ENCODE measurements around the gene ING5.
A peak's percentile ranks its signal among the peaks of the same experiment; 100 is the strongest.

ING5 gene

GRCh38 chr2:241701399-241702154, at the start of gene ING5:
ING5 (plus strand) TSS chr2:241702039; CDS start chr2:241702066, 27 bp downstream.
- H3K36me3 ChIP-seq, result peaks cover 12 to 23% (median 12%) of the 10 kb centered on the region in 3 donors
- H3K9me3 ChIP-seq, result no peaks in the 10 kb centered on the region
- peak; percentile 97 to 98 for DNase-seq
- peak within 1 kb of the TSS; percentile 83 to 87 for H3K4me3 ChIP-seq
- peaks cover 0 to 26% (median 20%) of the 10 kb centered on the region in 4 donors for H3K4me1 ChIP-seq
- TF ChIP-seq, protein P1, sequence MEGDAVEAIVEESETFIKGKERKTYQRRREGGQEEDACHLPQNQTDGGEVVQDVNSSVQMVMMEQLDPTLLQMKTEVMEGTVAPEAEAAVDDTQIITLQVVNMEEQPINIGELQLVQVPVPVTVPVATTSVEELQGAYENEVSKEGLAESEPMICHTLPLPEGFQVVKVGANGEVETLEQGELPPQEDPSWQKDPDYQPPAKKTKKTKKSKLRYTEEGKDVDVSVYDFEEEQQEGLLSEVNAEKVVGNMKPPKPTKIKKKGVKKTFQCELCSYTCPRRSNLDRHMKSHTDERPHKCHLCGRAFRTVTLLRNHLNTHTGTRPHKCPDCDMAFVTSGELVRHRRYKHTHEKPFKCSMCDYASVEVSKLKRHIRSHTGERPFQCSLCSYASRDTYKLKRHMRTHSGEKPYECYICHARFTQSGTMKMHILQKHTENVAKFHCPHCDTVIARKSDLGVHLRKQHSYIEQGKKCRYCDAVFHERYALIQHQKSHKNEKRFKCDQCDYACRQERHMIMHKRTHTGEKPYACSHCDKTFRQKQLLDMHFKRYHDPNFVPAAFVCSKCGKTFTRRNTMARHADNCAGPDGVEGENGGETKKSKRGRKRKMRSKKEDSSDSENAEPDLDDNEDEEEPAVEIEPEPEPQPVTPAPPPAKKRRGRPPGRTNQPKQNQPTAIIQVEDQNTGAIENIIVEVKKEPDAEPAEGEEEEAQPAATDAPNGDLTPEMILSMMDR (IDR thresholded peaks at IDR 0.05), result no peak
- H3K27ac ChIP-seq, result peak within 1 kb of the TSS; percentile 93 to 98
- H3K27me3 ChIP-seq, result no peaks in the 10 kb centered on the region
- intact Hi-C loops (cut with DNase I; ENCODE audit: low total_unique reads), result loop anchor here (1.0 kb wide), 1 partner anchor 64 kb away; the partner anchor contains the start of genes ATG4B and THAP4

DNA sequence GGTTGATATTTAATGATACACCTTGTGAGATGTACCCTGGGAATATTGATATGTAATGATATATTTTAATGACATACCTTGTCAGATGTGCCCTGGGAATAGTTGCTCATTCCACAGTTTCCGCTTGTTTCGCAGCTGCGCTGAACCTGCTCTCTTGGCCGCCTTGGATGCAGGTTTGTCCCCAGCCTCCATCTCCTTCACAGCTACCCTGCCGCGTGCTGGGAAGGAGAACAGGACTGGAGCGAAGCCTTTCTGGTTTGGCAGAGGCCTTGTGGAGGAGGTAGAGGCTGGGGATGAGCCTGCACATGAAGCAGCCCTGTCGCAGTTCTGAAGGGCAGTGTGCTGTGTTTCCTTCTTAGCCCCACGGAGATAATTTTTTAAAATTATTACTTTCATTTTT, 49.7 kb upstream of the ING5 start:
- no peak for DNase-seq
- intact Hi-C loops (cut with DNase I; ENCODE audit: low total_unique reads), result no loop called here
- H3K4me1 ChIP-seq, result peaks cover 0 to 6% (median 0%) of the 10 kb centered on the region in 4 donors
- no peak overlapping the region for H3K4me3 ChIP-seq
- no peaks in the 10 kb centered on the region for H3K27me3 ChIP-seq
- no peaks in the 10 kb centered on the region for H3K9me3 ChIP-seq
- H3K36me3 ChIP-seq, result peaks cover 34 to 65% (median 55%) of the 10 kb centered on the region in 3 donors
- H3K27ac ChIP-seq, result no peak overlapping the region
- TF ChIP-seq, protein P1 (IDR thresholded peaks at IDR 0.05), result no peak

GRCh38 chr2:241652722-241653121, 49.1 kb upstream of the ING5 start:
- Histone ChIP-seq H3K27me3 (no peaks in the 10 kb centered on the region), H3K36me3 (peaks cover 38 to 69% (median 55%) of the 10 kb centered on the region in 3 donors), H3K27ac (no peak overlapping the region), H3K4me1 (peaks cover 0 to 6% (median 0%) of the 10 kb centered on the region in 4 donors), H3K4me3 (no peak overlapping the region), H3K9me3 (no peaks in the 10 kb centered on the region)
- TF ChIP-seq, protein P1 (IDR thresholded peaks at IDR 0.05), result no peak
- intact Hi-C loops (cut with DNase I; ENCODE audit: low total_unique reads), result no loop called here
- DNase-seq, result no peak

DNA sequence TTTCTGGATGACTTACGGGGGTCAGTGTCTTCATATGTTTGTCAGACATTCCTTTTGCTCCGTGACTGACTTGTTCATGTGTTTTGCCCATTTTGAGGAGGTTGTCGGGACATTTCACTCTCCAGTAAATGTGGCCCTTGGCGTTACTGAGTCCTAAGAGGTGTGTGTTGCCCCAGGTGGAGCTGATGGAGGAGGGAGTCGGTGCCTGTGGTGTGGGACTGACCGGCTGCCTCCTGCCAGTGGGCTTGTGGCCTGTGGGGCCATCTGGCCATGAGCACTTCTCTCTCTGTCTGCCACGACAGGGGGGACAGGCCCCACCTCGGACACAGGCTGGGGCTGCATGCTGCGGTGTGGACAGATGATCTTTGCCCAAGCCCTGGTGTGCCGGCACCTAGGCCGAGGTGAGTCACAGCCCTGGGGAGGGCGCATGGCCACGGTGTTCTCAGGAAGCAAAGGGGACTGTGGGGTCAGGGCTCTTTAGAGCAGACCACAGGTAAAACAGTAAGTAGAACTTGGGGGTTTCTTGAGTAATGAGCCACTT, 48.6 kb upstream of the ING5 start:
- Histone ChIP-seq H3K4me1 (peaks cover 0 to 6% (median 0%) of the 10 kb centered on the region in 4 donors), H3K36me3 (peaks cover 44 to 75% (median 60%) of the 10 kb centered on the region in 3 donors), H3K27me3 (no peaks in the 10 kb centered on the region), H3K27ac (no peak overlapping the region), H3K4me3 (no peak overlapping the region), H3K9me3 (no peaks in the 10 kb centered on the region)
- no peak for DNase-seq
- TF ChIP-seq, protein P1 (IDR thresholded peaks at IDR 0.05), result no peak
- intact Hi-C loops (cut with DNase I; ENCODE audit: low total_unique reads), result no loop called here

GRCh38 chr2:241654551-241654950, 47.3 kb upstream of the ING5 start:
- TF ChIP-seq, protein P1 (IDR thresholded peaks at IDR 0.05), result no peak
- H3K9me3 ChIP-seq, result no peaks in the 10 kb centered on the region
- peaks cover 50 to 88% (median 73%) of the 10 kb centered on the region in 3 donors for H3K36me3 ChIP-seq
- DNase-seq, result no peak
- H3K4me1 ChIP-seq, result peaks cover 0 to 6% (median 0%) of the 10 kb centered on the region in 4 donors
- no peak overlapping the region for H3K27ac ChIP-seq
- H3K27me3 ChIP-seq, result no peaks in the 10 kb centered on the region
- intact Hi-C loops (cut with DNase I; ENCODE audit: low total_unique reads), result no loop called here
- H3K4me3 ChIP-seq, result no peak overlapping the region

All from tibial artery (tissue), 4 donors.